Measurements from ENCODE around the gene PIGM.
A peak's percentile ranks its signal among the peaks of the same experiment; 100 is the strongest.

PIGM gene

DNA sequence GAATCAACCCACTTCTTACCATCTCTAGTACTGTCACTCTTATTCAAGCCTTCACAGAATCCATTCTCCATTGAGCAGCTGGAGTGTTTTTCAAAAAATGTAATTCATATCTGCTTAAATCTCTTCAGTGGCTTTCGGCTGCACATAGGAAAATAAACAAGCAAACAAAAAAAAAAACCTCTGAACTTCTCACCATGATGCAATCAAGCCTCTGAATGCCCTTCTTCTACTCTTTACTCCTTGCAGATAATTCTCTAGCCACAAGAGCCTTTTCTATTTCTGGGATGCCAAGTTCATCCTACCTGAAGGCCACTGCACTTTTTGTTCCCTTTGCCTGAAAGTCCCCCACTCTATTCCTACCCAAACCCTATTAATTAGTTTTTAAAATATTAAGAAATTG is 14.2 kb downstream of the PIGM start:
- H3K56ac ChIP-seq (ENCODE audit: low read length) = no peak overlapping the region
- H3K4me3 ChIP-seq (ENCODE audit: low read length) = no peak overlapping the region
- H2AK5ac ChIP-seq (ENCODE audit: low read length) = no peak overlapping the region
- H4K5ac ChIP-seq (ENCODE audit: low read length) = no peak overlapping the region
- H2BK120ac ChIP-seq (ENCODE audit: low read depth, low read length) = no peak overlapping the region
- no CpG with 5 or more reads among the region's 1 CpG for WGBS (ENCODE audit: extremely low coverage, insufficient coverage, low lambda C conversion rate)
- no peak for DNase-seq
- no peak overlapping the region for H3K18ac ChIP-seq (ENCODE audit: low read length)
- no peak overlapping the region for H3K4ac ChIP-seq (ENCODE audit: low read depth, low read length)
- H3K79me1 ChIP-seq (ENCODE audit: low read length) = no peaks in the 10 kb centered on the region
- no peaks in the 10 kb centered on the region for H3K27me3 ChIP-seq (ENCODE audit: insufficient read depth, low read length, poor library complexity)
- no peaks in the 10 kb centered on the region for H3K36me3 ChIP-seq (ENCODE audit: control insufficient read depth, insufficient read depth, low read length)
- H3K27ac ChIP-seq (ENCODE audit: low read depth, low read length) = no peak overlapping the region
- H3K79me2 ChIP-seq (ENCODE audit: control insufficient read depth, insufficient read depth, low read length) = no peaks in the 10 kb centered on the region
- H2BK15ac ChIP-seq (replicated peaks; ENCODE audit: low read depth) = no peak overlapping the region
- H3K9ac ChIP-seq (ENCODE audit: low read length) = no peak overlapping the region
- H3K4me1 ChIP-seq (ENCODE audit: control insufficient read depth, low read depth, low read length) = no peaks in the 10 kb centered on the region
- no peak overlapping the region for H3K4me2 ChIP-seq (ENCODE audit: low read length)
- no peak overlapping the region for H3K23ac ChIP-seq (ENCODE audit: low read length)
- no peak overlapping the region for H2BK5ac ChIP-seq (ENCODE audit: low read length)
- no peak overlapping the region for H4K8ac ChIP-seq (ENCODE audit: low read depth, low read length)

DNA sequence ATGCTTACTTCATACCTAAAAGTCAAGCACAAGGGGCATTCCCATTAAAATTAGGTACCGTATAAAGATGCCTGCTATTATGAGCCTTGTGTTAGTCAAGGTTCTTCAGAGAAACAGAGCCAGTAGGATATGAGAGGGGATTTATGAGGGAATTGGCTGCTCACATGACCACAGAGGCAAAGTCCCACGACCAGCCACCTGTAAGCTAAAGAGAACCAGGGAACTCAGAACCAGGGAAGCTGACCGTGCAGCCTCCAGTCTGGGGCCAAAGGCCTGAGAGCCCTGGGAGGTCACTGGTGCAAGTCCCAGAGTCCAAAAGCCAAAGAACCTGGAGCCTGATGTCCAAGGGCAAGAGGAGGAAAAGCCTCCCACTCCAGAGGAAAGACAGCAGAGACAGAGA is 20.0 kb downstream of the PIGM start:
- WGBS (ENCODE audit: extremely low coverage, insufficient coverage, low lambda C conversion rate) = no CpG with 5 or more reads among the region's 3 CpGs

DNA sequence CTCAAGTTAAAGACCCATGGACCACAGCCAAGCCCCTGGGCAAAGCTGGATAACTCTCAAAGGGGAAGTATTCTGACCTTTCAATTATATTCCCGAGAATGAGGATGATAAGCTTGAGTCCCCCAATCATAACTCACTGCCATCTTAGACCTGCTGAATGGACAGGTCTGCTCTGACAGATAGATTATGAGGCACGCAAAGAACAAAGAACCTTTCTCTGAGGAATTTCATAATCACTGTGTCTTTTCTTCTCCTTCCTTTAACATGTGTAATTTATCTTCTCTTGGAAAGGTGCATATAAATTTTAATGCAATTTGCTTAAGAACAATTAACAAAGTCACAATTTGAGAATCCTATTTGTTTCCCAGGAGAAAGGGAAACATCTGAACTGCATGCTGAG is 22.0 kb downstream of the PIGM start:
- no peak overlapping the region for H2AK5ac ChIP-seq (ENCODE audit: low read length)
- H2BK120ac ChIP-seq (ENCODE audit: low read depth, low read length) = no peak overlapping the region
- no peak overlapping the region for H4K8ac ChIP-seq (ENCODE audit: low read depth, low read length)
- no peak overlapping the region for H3K18ac ChIP-seq (ENCODE audit: low read length)
- H3K79me1 ChIP-seq (ENCODE audit: low read length) = no peaks in the 10 kb centered on the region
- no peak overlapping the region for H2BK5ac ChIP-seq (ENCODE audit: low read length)
- H3K27me3 ChIP-seq (ENCODE audit: insufficient read depth, low read length, poor library complexity) = no peaks in the 10 kb centered on the region
- H3K4me3 ChIP-seq (ENCODE audit: low read length) = no peak overlapping the region
- no peak overlapping the region for H2BK15ac ChIP-seq (replicated peaks; ENCODE audit: low read depth)
- no peak overlapping the region for H3K9ac ChIP-seq (ENCODE audit: low read length)
- H3K4ac ChIP-seq (ENCODE audit: low read depth, low read length) = no peak overlapping the region
- no peak overlapping the region for H4K5ac ChIP-seq (ENCODE audit: low read length)
- no peak for DNase-seq
- no peak overlapping the region for H3K23ac ChIP-seq (ENCODE audit: low read length)
- no peaks in the 10 kb centered on the region for H3K79me2 ChIP-seq (ENCODE audit: control insufficient read depth, insufficient read depth, low read length)
- no peak overlapping the region for H3K56ac ChIP-seq (ENCODE audit: low read length)
- no peak overlapping the region for H3K27ac ChIP-seq (ENCODE audit: low read depth, low read length)
- no peaks in the 10 kb centered on the region for H3K4me1 ChIP-seq (ENCODE audit: control insufficient read depth, low read depth, low read length)
- H3K4me2 ChIP-seq (ENCODE audit: low read length) = no peak overlapping the region
- no peaks in the 10 kb centered on the region for H3K36me3 ChIP-seq (ENCODE audit: control insufficient read depth, insufficient read depth, low read length)
- WGBS (ENCODE audit: extremely low coverage, insufficient coverage, low lambda C conversion rate) = no CpG with 5 or more reads among the region's 2 CpGs

More for the DNA sequence above, 20.0 kb downstream of the PIGM start:
- no peak overlapping the region for H3K9ac ChIP-seq (ENCODE audit: low read length)
- no peaks in the 10 kb centered on the region for H3K4me1 ChIP-seq (ENCODE audit: control insufficient read depth, low read depth, low read length)
- no peak overlapping the region for H3K4me2 ChIP-seq (ENCODE audit: low read length)
- no peak overlapping the region for H2BK120ac ChIP-seq (ENCODE audit: low read depth, low read length)
- H2AK5ac ChIP-seq (ENCODE audit: low read length) = no peak overlapping the region
- no peak overlapping the region for H3K4me3 ChIP-seq (ENCODE audit: low read length)
- no peaks in the 10 kb centered on the region for H3K36me3 ChIP-seq (ENCODE audit: control insufficient read depth, insufficient read depth, low read length)
- no peaks in the 10 kb centered on the region for H3K79me2 ChIP-seq (ENCODE audit: control insufficient read depth, insufficient read depth, low read length)
- H3K18ac ChIP-seq (ENCODE audit: low read length) = no peak overlapping the region
- H3K27ac ChIP-seq (ENCODE audit: low read depth, low read length) = no peak overlapping the region
- no peak overlapping the region for H3K23ac ChIP-seq (ENCODE audit: low read length)
- no peak overlapping the region for H4K8ac ChIP-seq (ENCODE audit: low read depth, low read length)
- no peak overlapping the region for H2BK15ac ChIP-seq (replicated peaks; ENCODE audit: low read depth)
- H3K56ac ChIP-seq (ENCODE audit: low read length) = no peak overlapping the region
- no peak overlapping the region for H2BK5ac ChIP-seq (ENCODE audit: low read length)
- H3K4ac ChIP-seq (ENCODE audit: low read depth, low read length) = no peak overlapping the region
- no peaks in the 10 kb centered on the region for H3K79me1 ChIP-seq (ENCODE audit: low read length)
- no peaks in the 10 kb centered on the region for H3K27me3 ChIP-seq (ENCODE audit: insufficient read depth, low read length, poor library complexity)
- DNase-seq = no peak
- H4K5ac ChIP-seq (ENCODE audit: low read length) = no peak overlapping the region

DNA sequence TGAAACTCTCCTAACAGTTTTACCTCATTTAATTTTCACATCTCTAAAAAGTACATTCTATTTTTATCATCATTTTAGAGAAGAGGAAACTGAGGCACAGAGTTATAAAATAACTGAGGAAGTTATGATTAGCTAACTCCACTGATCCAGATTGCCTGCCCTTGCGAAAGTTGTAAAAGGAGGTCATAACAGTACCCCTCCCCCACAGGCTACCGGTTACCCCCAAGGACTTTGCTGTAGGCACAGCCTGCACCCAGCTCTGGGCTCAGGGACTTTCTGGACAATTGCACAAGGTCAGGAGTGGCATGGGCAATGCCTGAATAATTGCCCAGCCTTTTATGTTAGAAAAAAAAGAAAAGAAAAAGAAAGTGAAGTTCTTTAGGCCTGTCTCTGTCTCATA is 22.7 kb downstream of the PIGM start:
- Histone ChIP-seq H3K4ac (ENCODE audit: low read depth, low read length) (no peak overlapping the region), H3K56ac (ENCODE audit: low read length) (no peak overlapping the region), H3K23ac (ENCODE audit: low read length) (no peak overlapping the region), H3K4me3 (ENCODE audit: low read length) (no peak overlapping the region), H3K79me1 (ENCODE audit: low read length) (no peaks in the 10 kb centered on the region), H3K9ac (ENCODE audit: low read length) (no peak overlapping the region), H2BK120ac (ENCODE audit: low read depth, low read length) (no peak overlapping the region), H3K36me3 (ENCODE audit: control insufficient read depth, insufficient read depth, low read length) (no peaks in the 10 kb centered on the region), H2BK5ac (ENCODE audit: low read length) (no peak overlapping the region), H3K27me3 (ENCODE audit: insufficient read depth, low read length, poor library complexity) (no peaks in the 10 kb centered on the region), H3K79me2 (ENCODE audit: control insufficient read depth, insufficient read depth, low read length) (no peaks in the 10 kb centered on the region), H4K8ac (ENCODE audit: low read depth, low read length) (no peak overlapping the region), H2AK5ac (ENCODE audit: low read length) (no peak overlapping the region), H3K27ac (ENCODE audit: low read depth, low read length) (no peak overlapping the region), H2BK15ac (replicated peaks; ENCODE audit: low read depth) (no peak overlapping the region), H3K4me2 (ENCODE audit: low read length) (no peak overlapping the region), H3K18ac (ENCODE audit: low read length) (no peak overlapping the region), H4K5ac (ENCODE audit: low read length) (no peak overlapping the region), H3K4me1 (ENCODE audit: control insufficient read depth, low read depth, low read length) (no peaks in the 10 kb centered on the region)
- no peak for DNase-seq
- no CpG with 5 or more reads among the region's 2 CpGs for WGBS (ENCODE audit: extremely low coverage, insufficient coverage, low lambda C conversion rate)

DNA sequence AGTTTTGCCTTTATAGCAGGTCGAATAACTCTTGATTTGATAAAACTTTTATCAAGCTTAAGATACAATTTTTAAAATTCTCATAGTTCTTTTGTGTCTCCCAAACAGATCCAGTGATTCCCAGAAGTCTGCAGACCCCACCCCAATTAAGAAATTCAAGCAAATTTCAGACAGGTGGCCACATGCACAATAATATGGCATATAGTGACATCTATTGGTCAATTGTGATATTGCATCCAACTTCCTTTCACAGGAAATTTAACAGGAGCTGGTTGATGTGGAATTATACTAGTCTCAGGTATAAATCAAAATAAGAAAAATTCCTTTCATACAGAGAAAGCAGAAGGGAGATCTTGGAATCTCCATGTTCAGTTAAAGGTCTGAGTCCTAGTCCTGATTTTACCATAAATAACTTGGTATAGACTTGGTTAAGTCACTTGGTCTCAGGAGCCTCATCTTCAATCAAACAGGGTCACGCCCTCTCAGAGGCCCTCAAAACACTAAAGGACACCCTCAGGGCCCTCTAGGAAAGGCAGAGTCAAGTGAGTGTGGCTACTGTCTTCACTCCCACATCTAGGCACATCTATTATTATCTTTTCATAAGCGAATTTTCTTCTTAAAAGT is 24.1 kb downstream of the PIGM start:
- peak; percentile 46 for DNase-seq
- Histone ChIP-seq H2AK5ac (ENCODE audit: low read length) (no peak overlapping the region), H2BK120ac (ENCODE audit: low read depth, low read length) (no peak overlapping the region), H3K9ac (ENCODE audit: low read length) (no peak overlapping the region), H4K5ac (ENCODE audit: low read length) (no peak overlapping the region), H3K79me2 (ENCODE audit: control insufficient read depth, insufficient read depth, low read length) (no peaks in the 10 kb centered on the region), H3K56ac (ENCODE audit: low read length) (no peak overlapping the region), H3K18ac (ENCODE audit: low read length) (no peak overlapping the region), H3K79me1 (ENCODE audit: low read length) (no peaks in the 10 kb centered on the region), H3K4ac (ENCODE audit: low read depth, low read length) (no peak overlapping the region), H3K4me1 (ENCODE audit: control insufficient read depth, low read depth, low read length) (no peaks in the 10 kb centered on the region), H3K4me3 (ENCODE audit: low read length) (no peak overlapping the region), H3K4me2 (ENCODE audit: low read length) (no peak overlapping the region), H3K23ac (ENCODE audit: low read length) (no peak overlapping the region), H3K36me3 (ENCODE audit: control insufficient read depth, insufficient read depth, low read length) (no peaks in the 10 kb centered on the region), H3K27ac (ENCODE audit: low read depth, low read length) (no peak overlapping the region), H3K27me3 (ENCODE audit: insufficient read depth, low read length, poor library complexity) (no peaks in the 10 kb centered on the region), H2BK15ac (replicated peaks; ENCODE audit: low read depth) (no peak overlapping the region), H4K8ac (ENCODE audit: low read depth, low read length) (no peak overlapping the region), H2BK5ac (ENCODE audit: low read length) (no peak overlapping the region)
- no CpG with 5 or more reads among the region's 3 CpGs for WGBS (ENCODE audit: extremely low coverage, insufficient coverage, low lambda C conversion rate)

DNA sequence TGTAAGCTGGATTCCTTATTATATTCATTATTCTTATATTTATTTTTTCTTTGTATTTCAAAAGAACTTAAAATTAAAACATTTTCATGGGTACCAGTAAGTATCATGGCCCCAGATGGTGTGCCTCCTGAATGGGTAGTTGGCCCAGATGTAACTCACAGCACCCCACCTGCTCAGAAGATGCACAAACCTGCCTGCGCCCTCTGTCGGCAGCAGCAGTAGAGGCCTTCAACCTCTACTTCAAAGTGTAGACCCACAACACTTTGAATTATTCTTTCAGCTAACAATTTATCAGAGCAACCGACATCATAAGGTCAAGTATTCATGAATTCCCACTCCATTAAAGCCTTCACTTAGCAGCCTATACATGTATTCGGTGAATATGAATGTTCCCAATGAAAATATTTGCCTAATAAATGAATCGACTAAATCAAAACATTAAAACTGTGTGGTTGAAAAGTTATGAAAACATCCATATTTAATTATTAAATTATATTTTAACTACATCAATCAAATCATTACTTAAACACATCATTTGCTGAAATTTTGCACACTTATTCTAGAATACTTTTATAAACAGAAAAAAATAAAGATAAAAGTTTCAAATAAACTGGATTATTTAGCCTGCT is 25.4 kb downstream of the PIGM start:
- no peak overlapping the region for H2AK5ac ChIP-seq (ENCODE audit: low read length)
- no peak overlapping the region for H4K8ac ChIP-seq (ENCODE audit: low read depth, low read length)
- H3K4me1 ChIP-seq (ENCODE audit: control insufficient read depth, low read depth, low read length) = no peaks in the 10 kb centered on the region
- H3K27me3 ChIP-seq (ENCODE audit: insufficient read depth, low read length, poor library complexity) = no peaks in the 10 kb centered on the region
- no peak overlapping the region for H2BK15ac ChIP-seq (replicated peaks; ENCODE audit: low read depth)
- H3K4ac ChIP-seq (ENCODE audit: low read depth, low read length) = no peak overlapping the region
- no peaks in the 10 kb centered on the region for H3K79me1 ChIP-seq (ENCODE audit: low read length)
- no peak overlapping the region for H4K5ac ChIP-seq (ENCODE audit: low read length)
- no peak overlapping the region for H3K4me2 ChIP-seq (ENCODE audit: low read length)
- peak; percentile 83 for DNase-seq
- H3K23ac ChIP-seq (ENCODE audit: low read length) = no peak overlapping the region
- no peak overlapping the region for H3K18ac ChIP-seq (ENCODE audit: low read length)
- H2BK5ac ChIP-seq (ENCODE audit: low read length) = no peak overlapping the region
- H3K36me3 ChIP-seq (ENCODE audit: control insufficient read depth, insufficient read depth, low read length) = no peaks in the 10 kb centered on the region
- no peaks in the 10 kb centered on the region for H3K79me2 ChIP-seq (ENCODE audit: control insufficient read depth, insufficient read depth, low read length)
- H3K56ac ChIP-seq (ENCODE audit: low read length) = no peak overlapping the region
- no peak overlapping the region for H2BK120ac ChIP-seq (ENCODE audit: low read depth, low read length)
- WGBS (ENCODE audit: extremely low coverage, insufficient coverage, low lambda C conversion rate) = no CpG with 5 or more reads among the region's 5 CpGs
- no peak overlapping the region for H3K27ac ChIP-seq (ENCODE audit: low read depth, low read length)
- no peak overlapping the region for H3K4me3 ChIP-seq (ENCODE audit: low read length)
- H3K9ac ChIP-seq (ENCODE audit: low read length) = no peak overlapping the region

All from mesendoderm (in vitro differentiated cells).